Renal pelvis (tissue), 4 donors: ENCODE measurements around the gene HOXA10. TPM values are rescaled to one million over a fixed set of nuclear protein-coding genes. Genes with fewer than 3 reads are reported as not detected.

ENCODE experiments used
- DNase-seq: peaks from one replicate; pipeline ENCODE4 v3.0.0-alpha.2; 2013
- polyA plus RNA-seq, 3 donors: library from polyadenylated mRNA; unstranded; fragments of 120-200 nt; gene quantifications; one replicate each; pipeline ENCODE4 v1.2.1, GENCODE V29; 2013; ENCODE audit not compliant: insufficient read length in 3 of 3

Gene HOXA10
- polyA plus RNA-seq, 3 donors: 137 to 148 (median 148) TPM

- peak; percentile 94 for DNase-seq
Measured at GRCh38 chr7:27160546-27161213, 13.4 kb downstream of the HOXA10 start.

- no peak for DNase-seq
Measured at GRCh38 chr7:27160145-27160545, 14.0 kb downstream of the HOXA10 start.

GRCh38 chr7:27159266-27160144 lies 14.6 kb downstream of the HOXA10 start:
- DNase-seq: no peak

- no peak for DNase-seq
Measured at GRCh38 chr7:27158436-27159265, 15.5 kb downstream of the HOXA10 start.

GRCh38 chr7:27157702-27158431 lies 16.3 kb downstream of the HOXA10 start:
- no peak for DNase-seq

GRCh38 chr7:27156916-27157701 lies 17.0 kb downstream of the HOXA10 start:
- no peak for DNase-seq

- DNase-seq: peak; percentile 94
Measured at GRCh38 chr7:27156508-27156898, 17.6 kb downstream of the HOXA10 start, which contains the start of gene HOXA7. Gene HOXA7 (minus strand): TSS chr7:27156675. CDS start chr7:27156545, 130 bp downstream.

GRCh38 chr7:27155816-27156507 lies 18.2 kb downstream of the HOXA10 start:
- DNase-seq: no peak

GRCh38 chr7:27154901-27155815 lies 19.0 kb downstream of the HOXA10 start:
- DNase-seq: no peak

GRCh38 chr7:27154369-27154768 lies 19.8 kb downstream of the HOXA10 start:
- DNase-seq: no peak

GRCh38 chr7:27153526-27153925 lies 20.6 kb downstream of the HOXA10 start:
- no peak for DNase-seq

GRCh38 chr7:27152816-27153442 lies 21.2 kb downstream of the HOXA10 start:
- no peak for DNase-seq

GRCh38 chr7:27151931-27152815 lies 21.9 kb downstream of the HOXA10 start, which contains the start of gene HOXA3:
Gene HOXA3 (minus strand): TSS chr7:27152583. CDS start chr7:27110640, 41,943 bp downstream.
- DNase-seq: peak; percentile 95

GRCh38 chr7:27151341-27151930 lies 22.7 kb downstream of the HOXA10 start:
- DNase-seq: no peak

GRCh38 chr7:27150568-27151340 lies 23.4 kb downstream of the HOXA10 start:
- DNase-seq: no peak
